Stimulated activated CD4-positive, alpha-beta T cell treated with anti-CD3 and anti-CD28 coated beads, Interleukin-1b, Interleukin-23, amount 100 ng/mL, for 4 hours (primary cell): ENCODE data around the gene GRIN3A.
"Not testable (repeated sequence)": the region's sequence is repeated elsewhere in the genome, so short reads cannot be mapped to it uniquely, and the experiment has no call there.

Experiments
- DNase-seq, 2 donors: peaks; one replicate each; pipeline ENCODE4 v3.0.0-alpha.2; 2020; ENCODE audit warnings: low read depth in 2 of 2

GRIN3A gene

GRCh38 chr9:101632611-101633010 is 105.8 kb downstream of the GRIN3A start:
- no peak for DNase-seq

DNA sequence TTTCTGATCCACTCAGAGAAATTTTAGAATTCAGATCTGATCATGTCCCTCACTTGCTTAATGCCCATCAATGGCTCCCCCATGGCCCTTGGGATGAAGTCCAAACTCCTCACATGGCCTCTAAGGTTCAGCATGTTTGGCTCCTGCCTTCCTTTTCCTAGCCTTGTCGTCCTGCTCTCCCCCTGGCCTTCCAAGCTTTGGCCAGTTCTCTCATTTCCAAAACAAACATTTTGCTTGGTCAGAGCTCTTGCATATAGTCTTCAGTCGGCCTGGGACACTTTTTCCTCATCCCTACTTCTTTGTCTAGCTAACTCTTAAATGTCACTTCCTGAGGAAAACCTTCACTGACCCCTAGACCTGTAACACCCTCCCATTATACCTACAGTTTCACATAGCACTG is 106.6 kb downstream of the GRIN3A start:
- no peak for DNase-seq

- DNase-seq, result no peak
These were observed 108.8 kb downstream of the GRIN3A start for GRCh38 chr9:101629636-101630035.

DNA sequence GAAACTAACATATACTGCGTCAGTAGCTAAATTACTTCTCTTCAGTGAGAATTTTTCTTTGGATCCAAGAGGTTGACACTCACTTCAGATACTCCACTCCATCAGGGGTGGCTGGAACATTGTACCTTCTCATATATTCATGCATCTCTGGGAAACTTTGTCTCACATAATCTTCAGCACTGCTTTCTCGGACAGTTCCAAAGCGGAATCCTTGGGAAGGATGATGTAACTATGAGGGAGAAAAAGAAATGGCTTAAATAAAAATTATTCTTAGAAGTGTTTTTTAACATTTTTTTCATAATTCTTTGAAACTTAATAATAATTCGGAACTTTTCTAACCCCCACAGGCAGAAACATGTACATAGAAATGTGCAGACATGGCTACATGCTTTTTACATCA is 110.3 kb downstream of the GRIN3A start:
- DNase-seq, result no peak

GRCh38 chr9:101626295-101626694 is 112.2 kb downstream of the GRIN3A start:
- DNase-seq, result no peak

GRCh38 chr9:101625876-101626275 is 112.6 kb downstream of the GRIN3A start:
- no peak for DNase-seq

GRCh38 chr9:101620452-101620851 is 118.0 kb downstream of the GRIN3A start:
- no peak for DNase-seq

DNA sequence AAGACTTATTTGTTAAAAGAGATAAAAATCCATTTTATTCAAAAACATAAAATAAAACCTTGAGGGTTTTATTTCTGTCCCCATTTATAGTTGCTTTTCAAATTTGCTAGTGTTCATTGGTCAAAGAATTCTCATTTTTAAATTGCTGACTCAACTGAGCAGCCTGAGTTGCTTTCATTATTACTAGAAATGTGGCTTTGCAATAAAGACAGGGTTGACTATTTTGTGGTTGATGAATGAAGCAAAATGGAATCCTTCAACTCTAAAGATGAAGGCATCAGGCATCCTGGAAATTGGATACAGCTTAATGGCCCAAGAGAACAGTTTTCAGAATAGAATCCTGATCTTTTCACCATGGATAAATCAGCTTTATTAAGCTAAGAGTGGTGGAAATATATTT is 119.7 kb downstream of the GRIN3A start:
- no peak for DNase-seq

DNA sequence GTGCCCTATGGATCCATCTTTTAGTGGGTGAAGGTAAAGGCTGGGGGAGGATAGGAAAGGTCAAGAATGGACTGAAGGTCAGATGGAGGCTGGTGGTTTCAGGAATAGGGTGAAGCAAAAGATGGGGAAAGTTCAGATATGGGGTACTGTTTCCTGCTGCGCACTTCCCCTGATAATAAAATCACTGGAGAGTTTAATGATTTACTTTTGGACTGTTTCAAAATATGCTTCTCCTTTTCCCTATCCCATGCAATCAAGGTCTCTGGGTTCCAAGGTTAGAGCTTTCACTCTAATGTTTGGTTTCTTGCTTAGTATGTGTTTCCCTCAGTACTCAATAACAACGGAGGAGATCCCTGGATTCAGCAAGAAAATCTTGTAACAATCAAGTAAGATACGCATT is 132.9 kb downstream of the GRIN3A start:
- DNase-seq, result no peak

GRCh38 chr9:101604296-101604695 is 134.2 kb downstream of the GRIN3A start:
- no peak for DNase-seq

DNA sequence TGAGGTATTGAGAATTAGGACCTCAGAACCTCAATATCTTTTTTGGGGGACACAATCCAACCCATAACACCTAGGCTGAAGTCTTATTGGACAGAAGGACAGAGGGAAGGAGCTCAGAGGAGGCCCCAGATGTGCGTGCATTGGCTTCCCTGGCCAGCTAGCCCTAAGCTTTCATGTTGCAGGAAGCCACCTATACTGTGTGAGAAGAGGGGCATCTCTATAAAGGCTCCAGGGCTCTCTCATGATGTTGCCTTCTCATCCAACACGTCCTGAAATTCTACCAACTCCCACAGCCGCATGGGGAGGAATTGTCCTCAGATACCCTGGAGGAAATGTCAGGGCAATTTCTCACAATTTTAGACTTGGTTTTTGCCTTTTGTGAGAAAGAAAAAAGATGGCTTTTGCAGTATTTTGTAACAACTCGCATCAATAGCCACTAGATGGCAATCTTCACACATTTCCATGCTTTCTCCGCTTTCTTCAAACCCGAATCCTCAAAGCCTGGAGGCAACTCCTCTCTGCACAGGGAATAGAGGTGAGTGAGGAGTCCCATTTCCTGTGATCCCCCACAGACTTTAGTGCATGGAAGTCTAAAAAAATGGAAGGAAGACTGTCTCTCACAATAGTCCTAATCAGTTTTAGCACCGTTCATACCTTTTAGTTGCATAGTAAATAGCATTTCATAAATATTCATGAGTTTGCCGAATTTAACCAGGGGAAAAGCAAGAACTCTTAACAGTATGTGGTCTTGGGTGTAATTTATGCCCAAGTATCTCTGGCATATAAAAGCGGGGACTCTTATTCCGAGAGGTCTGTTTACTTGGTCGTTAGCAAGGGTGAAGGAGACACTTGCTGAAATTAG is 136.3 kb downstream of the GRIN3A start:
- DNase-seq, result no peak

GRCh38 chr9:101594796-101595195 is 143.7 kb downstream of the GRIN3A start, which contains the start of gene PPP3R2:
Gene PPP3R2, minus strand, starts transcription at chr9:101594969. Its CDS starts 48 bp downstream, at chr9:101594921.
- no peak for DNase-seq

- no peak for DNase-seq
These were observed 145.1 kb downstream of the GRIN3A start for GRCh38 chr9:101593345-101593744.

DNA sequence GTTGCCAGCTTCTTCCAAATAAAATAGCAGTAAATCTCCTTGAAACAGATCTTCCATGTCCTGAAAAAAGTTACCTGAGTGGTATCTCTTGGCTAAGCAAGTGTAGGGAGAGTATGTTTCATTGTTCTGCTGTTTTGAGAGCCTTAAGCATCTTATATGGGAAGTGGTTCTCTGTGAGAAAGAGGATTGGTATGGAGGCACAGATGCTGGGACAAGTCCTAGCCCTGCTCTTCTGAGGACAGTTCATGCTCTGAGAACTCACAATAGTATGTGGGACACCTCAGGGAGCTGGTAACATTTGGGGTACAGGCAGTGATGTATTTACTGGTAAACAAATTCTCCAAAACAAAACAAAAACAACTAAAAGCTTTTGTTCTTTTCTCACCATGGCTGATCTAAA is 145.7 kb downstream of the GRIN3A start:
- no peak for DNase-seq

GRCh38 chr9:101591787-101592446 is 146.5 kb downstream of the GRIN3A start:
- no peak for DNase-seq

- DNase-seq, result no peak
These were observed 147.5 kb downstream of the GRIN3A start for GRCh38 chr9:101590901-101591300.

DNA sequence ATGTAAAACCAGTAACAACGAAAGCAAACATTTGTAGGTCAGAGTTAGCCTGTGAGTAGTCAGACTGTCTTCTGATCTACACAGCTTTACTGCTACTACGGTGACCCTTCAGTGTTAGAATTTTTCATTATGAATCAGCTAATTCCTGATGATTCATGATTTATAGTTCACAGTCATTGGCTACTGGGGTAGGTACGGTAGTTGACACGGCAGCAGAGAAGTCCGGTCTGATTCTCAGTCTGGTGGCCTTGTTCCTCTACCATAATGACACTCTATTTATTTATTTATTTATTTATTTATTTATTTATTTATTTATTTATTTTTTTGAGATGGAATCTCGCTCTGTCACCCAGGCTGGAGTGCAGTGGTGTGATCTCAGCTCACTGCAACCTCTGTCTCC is 148.4 kb downstream of the GRIN3A start:
- not testable (repeated sequence) for DNase-seq

- DNase-seq, result no peak
These were observed 151.0 kb downstream of the GRIN3A start for GRCh38 chr9:101587332-101588043.

- no peak for DNase-seq
These were observed 151.8 kb downstream of the GRIN3A start for GRCh38 chr9:101586651-101587050.

- no peak for DNase-seq
These were observed 152.7 kb downstream of the GRIN3A start for GRCh38 chr9:101585740-101586139.

DNA sequence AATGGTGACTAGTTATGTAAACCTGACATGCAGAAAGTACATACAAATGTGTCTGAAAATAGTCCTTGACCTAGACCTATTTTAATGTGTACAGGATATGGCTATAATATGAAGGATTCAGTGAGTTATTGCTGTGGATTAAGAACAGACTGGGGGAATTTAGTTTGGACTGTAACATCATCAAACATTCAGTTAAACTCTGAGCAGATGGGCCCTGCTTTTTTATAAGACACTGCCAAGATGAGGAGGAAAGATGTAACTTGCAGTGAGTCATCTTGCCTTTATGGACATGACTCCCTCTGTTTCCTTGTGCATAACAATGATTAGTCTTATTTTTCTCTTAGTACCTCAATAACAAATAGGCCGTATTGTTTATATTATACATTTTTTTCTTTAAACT is 155.9 kb downstream of the GRIN3A start:
- no peak for DNase-seq

GRCh38 chr9:101579711-101580545 is 158.5 kb downstream of the GRIN3A start:
- DNase-seq, result no peak
